PC-3 (cell line): ENCODE data around the gene MRPL39. TPM values are rescaled to one million over a fixed set of nuclear protein-coding genes. Genes with fewer than 3 reads are reported as not detected.

ENCODE experiments used
- ATAC-seq: fragments of 200-7000 bp; cut with Tn5 transposase; 2 replicates; pipeline ENCODE4 v1.9.1; 2020; ENCODE audit warnings: mild to moderate bottlenecking, moderate library complexity
- BruUV-seq: library from RNA; stranded (reverse); fragments of 400-500 nt; replicated peaks from 2 replicates; lab custom pipeline; 2021; lab: Mats Ljungman, UMichigan
- CTCF ChIA-PET: fragments of 300-600 bp; sonication (Branson Sonifier 250); formaldehyde crosslinking; loops from one replicate; lab custom pipeline; 2022; ENCODE audit warnings: antibody characterized with exemption; lab: Charles Lee
- POLR2A ChIA-PET: fragments of 300-600 bp; sonication (Branson Sonifier 250); formaldehyde crosslinking; loops from one replicate; lab custom pipeline; 2022; ENCODE audit warnings: antibody characterized with exemption; ENCODE audit not compliant: unreplicated experiment; lab: Charles Lee
- DNase-seq: peaks from one replicate; pipeline ENCODE4 v3.0.0-alpha.2; 2015
- H2AFZ ChIP-seq: fragments of 300-600 bp; sonication (generic); 2 replicates; pipeline ENCODE4 v1.6.0; 2016; ENCODE audit warnings: antibody characterized with exemption, low read length
- H3F3A ChIP-seq: fragments of 300-600 bp; sonication (generic); one replicate; pipeline ENCODE4 v1.6.0; 2017; ENCODE audit warnings: antibody characterized with exemption, low read length, control low read depth, mild to moderate bottlenecking; ENCODE audit not compliant: unreplicated experiment
- H3K27ac ChIP-seq: fragments of 300-600 bp; sonication (generic); 2 replicates; pipeline ENCODE4 v1.5.1; 2016; ENCODE audit warnings: mild to moderate bottlenecking, low read length
- H3K27me3 ChIP-seq: fragments of 300-600 bp; sonication (generic); 2 replicates; pipeline ENCODE4 v1.6.1; 2016; ENCODE audit warnings: low read length, mixed read lengths
- H3K36me3 ChIP-seq: fragments of 300-600 bp; sonication (generic); 2 replicates; pipeline ENCODE4 v1.6.1; 2016; ENCODE audit warnings: low read depth, mixed run types, low read length, mixed read lengths
- H3K4me1 ChIP-seq: fragments of 300-600 bp; sonication (generic); 2 replicates; pipeline ENCODE4 v1.5.1; 2016; ENCODE audit warnings: low read length; ENCODE audit not compliant: insufficient read depth
- H3K4me2 ChIP-seq: fragments of 300-600 bp; sonication (generic); 2 replicates; pipeline ENCODE4 v1.6.0; 2016; ENCODE audit warnings: low read length
- H3K4me3 ChIP-seq: fragments of 300-600 bp; sonication (generic); 2 replicates; pipeline ENCODE4 v1.5.1; 2016; ENCODE audit warnings: mild to moderate bottlenecking, low read length, mixed read lengths
- H3K79me2 ChIP-seq: fragments of 300-600 bp; sonication (generic); 2 replicates; pipeline ENCODE4 v1.6.1; 2017; ENCODE audit warnings: low read length, mixed read lengths
- H3K9ac ChIP-seq: fragments of 300-600 bp; sonication (generic); 2 replicates; pipeline ENCODE4 v1.6.0; 2016; ENCODE audit warnings: mild to moderate bottlenecking, low read length
- H3K9me2 ChIP-seq: fragments of 300-600 bp; sonication (generic); replicated peaks from 2 replicates; pipeline ENCODE4 v1.6.1; 2016; ENCODE audit warnings: mixed run types, low read length, mixed read lengths
- H3K9me3 ChIP-seq: fragments of 300-600 bp; sonication (generic); 2 replicates; pipeline ENCODE4 v1.6.1; 2016; ENCODE audit warnings: low read length, mixed read lengths
- H4K20me1 ChIP-seq: fragments of 300-600 bp; sonication (generic); 2 replicates; pipeline ENCODE4 v1.6.1; 2016; ENCODE audit warnings: low read length, mixed read lengths
- CTCF ChIP-seq: fragments of 300-600 bp; sonication (generic); conservative IDR thresholded peaks from 2 replicates; pipeline ENCODE4 v1.5.1; 2017; ENCODE audit warnings: antibody characterized with exemption, low read depth, mild to moderate bottlenecking, low read length
- EZH2 ChIP-seq: fragments of 300-600 bp; sonication (generic); IDR thresholded peaks from one replicate; pipeline ENCODE4 v1.6.1; 2017; ENCODE audit warnings: antibody characterized with exemption, mild to moderate bottlenecking, low read length; ENCODE audit not compliant: unreplicated experiment
- EZH2phosphoT487 ChIP-seq: fragments of 300-600 bp; sonication (generic); IDR thresholded peaks from 2 replicates; pipeline ENCODE4 v1.6.1; 2018; ENCODE audit warnings: mild to moderate bottlenecking, antibody characterized with exemption, low read length, borderline replicate concordance
- intact Hi-C: fragments of 100-400 bp; cut with micrococcal nuclease; formaldehyde crosslinking; loops from 2 replicates; pipeline ENCODE4 v1.9.0; 2023
- total RNA-seq: library from RNA; depleted of rRNA; stranded (reverse); fragments of >200 nt; gene quantifications from 2 replicates; pipeline ENCODE4 v1.2.3, GENCODE V29; 2014

MRPL39 gene
- total RNA-seq, 1 experiment from 2014 or later, result 107 TPM

GRCh38 chr21:25579226-25580013 is 27.9 kb downstream of the MRPL39 start:
- H2AFZ ChIP-seq, result no peak overlapping the region
- ATAC-seq, result no peak
- TF ChIP-seq EZH2phosphoT487 (no peak), EZH2 (no peak), CTCF (no peak)
- no peaks in the 10 kb centered on the region for H3K79me2 ChIP-seq
- H3K36me3 ChIP-seq, result peaks cover 15% of the 10 kb centered on the region
- CTCF ChIA-PET, result no interaction called here
- H3K4me1 ChIP-seq, result peaks cover 32% of the 10 kb centered on the region
- H3K4me2 ChIP-seq, result no peak overlapping the region
- H3K9me3 ChIP-seq, result no peaks in the 10 kb centered on the region
- no peaks in the 10 kb centered on the region for H3K27me3 ChIP-seq
- no peak overlapping the region for H3K9ac ChIP-seq
- intact Hi-C loops, result no loop called here
- no peak overlapping the region for H3K27ac ChIP-seq
- no peaks in the 10 kb centered on the region for H3K9me2 ChIP-seq
- H3K4me3 ChIP-seq, result no peak overlapping the region
- no peaks in the 10 kb centered on the region for H3F3A ChIP-seq
- no TSS peak for BruUV-seq
- DNase-seq, result no peak
- POLR2A ChIA-PET, result no interaction called here
- H4K20me1 ChIP-seq, result no peaks in the 10 kb centered on the region

GRCh38 chr21:25578056-25578961 is 29.0 kb downstream of the MRPL39 start:
- Histone ChIP-seq H3F3A (peaks cover 3% of the 10 kb centered on the region), H3K9me2 (no peaks in the 10 kb centered on the region), H3K9me3 (no peaks in the 10 kb centered on the region), H3K9ac (no peak overlapping the region), H3K27ac (no peak overlapping the region), H3K79me2 (no peaks in the 10 kb centered on the region), H3K27me3 (no peaks in the 10 kb centered on the region), H2AFZ (no peak overlapping the region), H3K4me1 (peaks cover 40% of the 10 kb centered on the region), H3K36me3 (peaks cover 8% of the 10 kb centered on the region), H3K4me3 (no peak overlapping the region), H3K4me2 (no peak overlapping the region), H4K20me1 (no peaks in the 10 kb centered on the region)
- CTCF ChIA-PET, result no interaction called here
- DNase-seq (no peak), ATAC-seq (no peak)
- no TSS peak for BruUV-seq
- POLR2A ChIA-PET, result no interaction called here
- intact Hi-C loops, result no loop called here
- no peak for TF ChIP-seq EZH2
- no peak for TF ChIP-seq CTCF
- no peak for TF ChIP-seq EZH2phosphoT487
